Measurements from ENCODE around the gene KRT28. TPM values are rescaled to one million over a fixed set of nuclear protein-coding genes. Genes with fewer than 3 reads are reported as not detected.

Gene KRT28
- total and polyA plus RNA-seq, 7 donors, result not detected

GRCh38 chr17:40820228-40820838 lies 20.6 kb upstream of the KRT28 start:
- no peak for DNase-seq
- peaks cover 0 to 11% (median 0%) of the 10 kb centered on the region in 4 donors for H3K36me3 ChIP-seq
- no peak overlapping the region for H3K4me3 ChIP-seq
- TF ChIP-seq POLR2A (IDR thresholded peaks at IDR 0.05) (no peak), CTCF (IDR thresholded peaks at IDR 0.05) (no peak), POLR2AphosphoS5 (IDR thresholded peaks at IDR 0.05) (no peak), EP300 (IDR thresholded peaks at IDR 0.05) (no peak)
- no peaks in the 10 kb centered on the region for H3K27me3 ChIP-seq
- H3K4me1 ChIP-seq, result peaks cover 0 to 15% (median 0%) of the 10 kb centered on the region in 4 donors
- intact Hi-C loops (cut with DNase I), result no loop called here
- no peak overlapping the region for H3K27ac ChIP-seq
- H3K9me3 ChIP-seq, result no peaks in the 10 kb centered on the region
- 89 to 92% methylated on average over 9 of the region's 9 CpGs for WGBS, 2 donors

- DNase-seq, result no peak
- intact Hi-C loops (cut with DNase I), result loop anchor here (5.0 kb wide), 1 partner anchor 172 kb away; the partner anchor contains the start of gene SMARCE1
- Histone ChIP-seq H3K27ac (peak overlapping the region; percentile 78 to 89 (median 82)), H3K4me1 (peaks cover 0 to 15% (median 0%) of the 10 kb centered on the region in 4 donors), H3K27me3 (no peaks in the 10 kb centered on the region), H3K36me3 (peaks cover 0 to 11% (median 0%) of the 10 kb centered on the region in 4 donors), H3K9me3 (peaks cover 0 to 3% (median 0%) of the 10 kb centered on the region in 4 donors), H3K4me3 (peak overlapping the region; percentile 48 to 83 (median 72))
- 58 to 73% methylated on average over 9 of the region's 9 CpGs for WGBS, 2 donors
- no peak for TF ChIP-seq POLR2AphosphoS5 (IDR thresholded peaks at IDR 0.05)
- TF ChIP-seq POLR2A (IDR thresholded peaks at IDR 0.05), result no peak
- no peak for TF ChIP-seq CTCF (IDR thresholded peaks at IDR 0.05)
- no peak for TF ChIP-seq EP300 (IDR thresholded peaks at IDR 0.05)
Measured at GRCh38 chr17:40819528-40820125, 19.9 kb upstream of the KRT28 start.

GRCh38 chr17:40818733-40819527 lies 19.2 kb upstream of the KRT28 start:
- WGBS, 2 donors, result 2% methylated on average over 73 of the region's 73 CpGs

GRCh38 chr17:40818343-40818732 lies 18.6 kb upstream of the KRT28 start:
- TF ChIP-seq POLR2A (IDR thresholded peaks at IDR 0.05) (no peak), EP300 (IDR thresholded peaks at IDR 0.05) (no peak), POLR2AphosphoS5 (IDR thresholded peaks at IDR 0.05) (no peak), CTCF (IDR thresholded peaks at IDR 0.05) (no peak)
- Histone ChIP-seq H3K27ac (peak overlapping the region; percentile 78 to 89 (median 82)), H3K36me3 (peaks cover 0 to 11% (median 0%) of the 10 kb centered on the region in 4 donors), H3K9me3 (peaks cover 0 to 3% (median 0%) of the 10 kb centered on the region in 4 donors), H3K4me1 (peaks cover 0 to 15% (median 0%) of the 10 kb centered on the region in 4 donors), H3K4me3 (peak overlapping the region; percentile 53 to 83 (median 72)), H3K27me3 (no peaks in the 10 kb centered on the region)
- intact Hi-C loops (cut with DNase I), result loop anchor here (5.0 kb wide), 1 partner anchor 171 kb away; the partner anchor contains the start of gene SMARCE1
- no peak for DNase-seq
- WGBS, 2 donors, result 11 to 18% methylated on average over 7 of the region's 7 CpGs

More at GRCh38 chr17:40818733-40819527, 19.2 kb upstream of the KRT28 start:
- Histone ChIP-seq H3K27ac (peak overlapping the region; percentile 78 to 89 (median 82)), H3K36me3 (peaks cover 0 to 11% (median 0%) of the 10 kb centered on the region in 4 donors), H3K9me3 (peaks cover 0 to 3% (median 0%) of the 10 kb centered on the region in 4 donors), H3K27me3 (no peaks in the 10 kb centered on the region), H3K4me1 (peaks cover 0 to 15% (median 0%) of the 10 kb centered on the region in 4 donors), H3K4me3 (peak overlapping the region; percentile 53 to 83 (median 72))
- DNase-seq, result peak; percentile 86
- TF ChIP-seq POLR2AphosphoS5 (IDR thresholded peaks at IDR 0.05) (peak in 3 of 4 donors; percentile 18 to 69 (median 60)), CTCF (IDR thresholded peaks at IDR 0.05) (no peak)
- intact Hi-C loops (cut with DNase I), result loop anchor here (5.0 kb wide), 1 partner anchor 172 kb away; the partner anchor contains the start of gene SMARCE1
